SU-DHL-6 (cell line): Measurements from ENCODE around the gene CDH11.

Experiments
- H2AFZ ChIP-seq: fragments of 200-600 bp; sonication (generic); 2 replicates; pipeline ENCODE4 v1.6.1; 2014; ENCODE audit warnings: low read depth, mild to moderate bottlenecking, moderate library complexity, mixed read lengths, antibody characterized with exemption, low read length; ENCODE audit not compliant: severe bottlenecking
- H3F3A ChIP-seq: fragments of 200-600 bp; shearing (Covaris generic); 2 replicates; pipeline ENCODE4 v1.6.0; 2016; ENCODE audit warnings: antibody characterized with exemption, mild to moderate bottlenecking; ENCODE audit not compliant: insufficient read depth
- H3K27ac ChIP-seq: fragments of 200-600 bp; sonication (generic); 2 replicates; pipeline ENCODE4 v1.5.1; 2016; ENCODE audit warnings: low read depth, mild to moderate bottlenecking, low read length, moderate library complexity, mixed read lengths
- H3K27me3 ChIP-seq: fragments of 200-600 bp; sonication (generic), shearing (Covaris generic); 2 replicates; pipeline ENCODE4 v1.6.0; 2014; ENCODE audit warnings: mild to moderate bottlenecking, low read length
- H3K36me3 ChIP-seq: fragments of 200-600 bp; sonication (generic); 2 replicates; pipeline ENCODE4 v1.6.1; 2014; ENCODE audit warnings: mild to moderate bottlenecking, low read length, mixed read lengths
- H3K4me2 ChIP-seq: fragments of 300-600, 200-600 bp; shearing (Covaris generic), sonication (generic); 2 replicates; pipeline ENCODE4 v1.6.0; 2014; ENCODE audit warnings: low read length, low read depth, mild to moderate bottlenecking; ENCODE audit not compliant: poor library complexity, severe bottlenecking
- H3K4me3 ChIP-seq: fragments of 200-600 bp; sonication (generic); 2 replicates; pipeline ENCODE4 v1.5.1; 2014; ENCODE audit warnings: antibody characterized with exemption, low read length, mild to moderate bottlenecking, mixed read lengths; ENCODE audit not compliant: insufficient read depth, poor library complexity, severe bottlenecking
- H3K79me2 ChIP-seq: fragments of 200-600 bp; sonication (generic); 2 replicates; pipeline ENCODE4 v1.6.1; 2014; ENCODE audit warnings: mild to moderate bottlenecking, low read length, moderate library complexity; ENCODE audit not compliant: insufficient read depth
- H3K9ac ChIP-seq: fragments of 200-600 bp; sonication (generic); 2 replicates; pipeline ENCODE4 v1.7.0; 2014; ENCODE audit warnings: mild to moderate bottlenecking, low read length
- H3K9me2 ChIP-seq: fragments of 200-600 bp; sonication (generic); replicated peaks from 2 replicates; pipeline ENCODE4 v1.6.1; 2014; ENCODE audit warnings: low read length; ENCODE audit not compliant: insufficient read depth
- H3K9me3 ChIP-seq: fragments of 200-600 bp; sonication (generic); 2 replicates; pipeline ENCODE4 v1.6.1; 2014; ENCODE audit warnings: low read length, mixed read lengths; ENCODE audit not compliant: insufficient read depth
- H4K20me1 ChIP-seq: fragments of 200-600 bp; sonication (generic); 2 replicates; pipeline ENCODE4 v1.6.1; 2014; ENCODE audit warnings: low read depth, mild to moderate bottlenecking, antibody characterized with exemption, low read length, moderate library complexity, mixed read lengths
- CTCF ChIP-seq: fragments of 200-600 bp; sonication (generic); IDR thresholded peaks from one replicate; pipeline ENCODE4 v1.5.1; 2017; ENCODE audit warnings: antibody characterized with exemption, mild to moderate bottlenecking, low read length, moderate library complexity; ENCODE audit not compliant: insufficient read depth, poor library complexity, severe bottlenecking
- EZH2phosphoT487 ChIP-seq: fragments of 200-600 bp; sonication (generic), shearing (Covaris generic); conservative IDR thresholded peaks from 2 replicates; pipeline ENCODE4 v1.6.1; 2018; ENCODE audit warnings: mild to moderate bottlenecking, antibody characterized with exemption, low read length, moderate library complexity, mixed read lengths

The CDH11 gene

GRCh38 chr16:65123396-65124211 is 1.7 kb upstream of the CDH11 start:
- Histone ChIP-seq H3F3A (no peaks in the 10 kb centered on the region), H3K9ac (no peak overlapping the region), H3K27ac (no peak overlapping the region), H3K27me3 (no peaks in the 10 kb centered on the region), H3K4me2 (no peak overlapping the region), H2AFZ (no peak overlapping the region), H3K79me2 (no peaks in the 10 kb centered on the region), H4K20me1 (no peaks in the 10 kb centered on the region), H3K36me3 (no peaks in the 10 kb centered on the region), H3K9me2 (no peaks in the 10 kb centered on the region), H3K4me3 (no peak overlapping the region), H3K9me3 (no peaks in the 10 kb centered on the region)
- TF ChIP-seq CTCF: no peak
- no peak for TF ChIP-seq EZH2phosphoT487

GRCh38 chr16:65122724-65123395 is 997 bp upstream of the CDH11 start:
- Histone ChIP-seq H3K9me3 (no peaks in the 10 kb centered on the region), H3K36me3 (no peaks in the 10 kb centered on the region), H3K79me2 (no peaks in the 10 kb centered on the region), H3K27ac (no peak overlapping the region), H3K9me2 (no peaks in the 10 kb centered on the region), H3K9ac (no peak overlapping the region), H2AFZ (no peak overlapping the region), H3K4me3 (no peak overlapping the region), H3K27me3 (no peaks in the 10 kb centered on the region), H3K4me2 (no peak overlapping the region), H4K20me1 (no peaks in the 10 kb centered on the region), H3F3A (no peaks in the 10 kb centered on the region)
- no peak for TF ChIP-seq CTCF
- no peak for TF ChIP-seq EZH2phosphoT487

DNA sequence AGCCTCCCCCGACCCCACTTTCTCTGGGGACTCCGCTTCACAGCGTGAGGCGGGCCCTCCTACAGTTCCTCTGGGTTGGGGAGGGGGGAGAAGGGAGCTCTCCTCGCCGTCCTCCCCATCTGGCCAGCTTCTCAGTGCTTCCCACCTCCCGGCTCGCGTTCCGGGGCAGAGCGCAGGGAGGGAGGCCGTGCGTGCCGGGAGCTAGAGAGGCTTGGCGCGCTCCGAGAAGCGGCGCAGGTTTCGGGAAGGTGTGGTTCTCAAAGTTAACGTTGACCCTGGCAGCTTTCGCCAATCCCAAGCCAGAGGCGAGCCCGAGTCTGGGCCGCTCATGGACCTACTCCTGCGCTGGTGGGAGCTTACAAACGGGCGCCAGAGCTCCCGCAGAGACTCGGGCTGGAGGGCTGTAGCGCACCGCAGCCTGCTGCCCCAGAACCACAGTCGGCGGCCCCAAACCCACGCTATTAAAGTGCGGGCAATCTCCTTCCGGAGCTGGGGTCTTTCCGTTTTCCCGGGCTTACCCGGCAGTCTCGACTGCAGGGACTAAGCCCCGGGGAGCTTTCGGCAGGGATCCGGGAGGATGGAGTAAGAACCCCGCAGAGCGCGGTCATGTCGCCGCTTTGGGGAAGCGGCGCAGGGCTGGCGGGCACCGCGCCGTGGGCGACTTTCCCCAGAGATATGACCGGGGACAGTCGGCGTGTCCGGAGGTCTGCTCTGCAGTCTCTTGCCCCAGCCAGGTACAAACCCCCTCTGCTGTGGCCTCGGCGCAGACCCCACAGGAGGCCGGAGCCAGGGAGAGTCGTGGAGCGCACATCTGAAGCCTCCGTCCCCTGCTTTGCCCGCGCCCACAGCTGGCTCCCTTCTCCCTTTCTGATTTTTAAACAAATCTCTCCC is 787 bp downstream of the CDH11 start:
- H3K27ac ChIP-seq: no peak overlapping the region
- no peaks in the 10 kb centered on the region for H3K36me3 ChIP-seq
- no peaks in the 10 kb centered on the region for H3K79me2 ChIP-seq
- H3K9me2 ChIP-seq: no peaks in the 10 kb centered on the region
- H3K4me2 ChIP-seq: no peak overlapping the region
- no peak overlapping the region for H2AFZ ChIP-seq
- no peaks in the 10 kb centered on the region for H3K9me3 ChIP-seq
- H3K4me3 ChIP-seq: no peak overlapping the region
- no peaks in the 10 kb centered on the region for H3K27me3 ChIP-seq
- H4K20me1 ChIP-seq: no peaks in the 10 kb centered on the region
- no peak overlapping the region for H3K9ac ChIP-seq
- TF ChIP-seq EZH2phosphoT487 (no peak), CTCF (no peak)
- H3F3A ChIP-seq: no peaks in the 10 kb centered on the region
